AG04450 (cell line): ENCODE measurements around the gene ADGRE1. TPM values are rescaled to one million over a fixed set of nuclear protein-coding genes. Genes with fewer than 3 reads are reported as not detected.
"Not testable (repeated sequence)": the region's sequence is repeated elsewhere in the genome, so short reads cannot be mapped to it uniquely, and the experiment has no call there.

Source experiments
- CTCF ChIA-PET: fragments of 300-600, 350-600 bp; formaldehyde crosslinking; extraction: SDS; loops from one replicate; lab custom pipeline; 2022; ENCODE audit warnings: antibody characterized with exemption, inconsistent platforms; lab: Charles Lee
- POLR2A ChIA-PET: fragments of 350-600 bp; formaldehyde crosslinking; extraction: SDS; loops from one replicate; lab custom pipeline; 2021; ENCODE audit warnings: antibody characterized with exemption, inconsistent platforms; lab: Yijun Ruan, JAX
- DNase-seq: peaks from one replicate; pipeline ENCODE4 v3.0.0-alpha.2; 2011; ENCODE audit warnings: low read depth, low spot score
- H3K27ac ChIP-seq: one replicate; pipeline ENCODE4 v1.5.1; 2012; ENCODE audit warnings: low read depth, low read length, control low read depth
- H3K27me3 ChIP-seq: one replicate; pipeline ENCODE4 v1.6.0; 2012; ENCODE audit warnings: low read length; ENCODE audit not compliant: control insufficient read depth, insufficient read depth
- H3K4me3 ChIP-seq: 2 replicates; pipeline ENCODE4 v1.5.1; 2011; ENCODE audit warnings: mild to moderate bottlenecking, low read depth, low read length, control low read depth
- H3K9me3 ChIP-seq: 2 replicates; pipeline ENCODE4 v1.5.1; 2012; ENCODE audit warnings: low read length; ENCODE audit not compliant: control insufficient read depth, insufficient read depth
- CTCF ChIP-seq: IDR thresholded peaks from 2 replicates; pipeline ENCODE4 v1.5.1; 2011; ENCODE audit warnings: low read depth, low read length, control low read depth, inconsistent platforms
- polyA plus RNA-seq: library from polyadenylated mRNA; depleted of rRNA; stranded (reverse); fragments of >200 nt; gene quantifications from 2 replicates; pipeline ENCODE4 v1.2.3, GENCODE V29; 2011

The ADGRE1 gene
- polyA plus RNA-seq, 1 experiment, result not detected

- no peak overlapping the region for H3K4me3 ChIP-seq
- H3K27me3 ChIP-seq, result no peaks in the 10 kb centered on the region
- ChIA-PET CTCF (interaction anchor here (0.6 to 4.2 kb wide), 28 partner anchors 7 to 858 kb away, joined by 3 to 57 read pairs (median 5); partner anchors contain the start of genes ACSBG2 and GPR108), POLR2A (interaction anchor here (0.7 kb wide), 1 partner anchor 361 kb away, joined by 3 read pairs; no protein-coding TSS in a partner anchor)
- DNase-seq, result no peak
- H3K9me3 ChIP-seq, result no peaks in the 10 kb centered on the region
- no peak for TF ChIP-seq CTCF
- no peak overlapping the region for H3K27ac ChIP-seq
Measured at GRCh38 chr19:6864325-6864940, 22.9 kb upstream of the ADGRE1 start.

GRCh38 chr19:6865849-6866248 is 21.5 kb upstream of the ADGRE1 start:
- DNase-seq, result no peak

GRCh38 chr19:6866741-6867151 is 20.6 kb upstream of the ADGRE1 start:
- DNase-seq, result no peak
- Histone ChIP-seq H3K4me3 (no peak overlapping the region), H3K27ac (no peak overlapping the region), H3K27me3 (no peaks in the 10 kb centered on the region), H3K9me3 (no peaks in the 10 kb centered on the region)
- TF ChIP-seq CTCF, result no peak
- ChIA-PET POLR2A (no interaction called here), CTCF (no interaction called here)

More at GRCh38 chr19:6865849-6866248, 21.5 kb upstream of the ADGRE1 start:
- H3K27ac ChIP-seq, result no peak overlapping the region
- H3K9me3 ChIP-seq, result no peaks in the 10 kb centered on the region
- no peaks in the 10 kb centered on the region for H3K27me3 ChIP-seq
- TF ChIP-seq CTCF, result no peak
- ChIA-PET POLR2A (no interaction called here), CTCF (interaction anchor here (4.2 kb wide), 1 partner anchor 349 kb away, joined by 32 read pairs; no protein-coding TSS in a partner anchor)
- no peak overlapping the region for H3K4me3 ChIP-seq

- no peak for DNase-seq
- no peak for TF ChIP-seq CTCF
- Histone ChIP-seq H3K9me3 (no peaks in the 10 kb centered on the region), H3K27me3 (no peaks in the 10 kb centered on the region), H3K27ac (no peak overlapping the region), H3K4me3 (no peak overlapping the region)
- ChIA-PET POLR2A (no interaction called here), CTCF (interaction anchor here (1.3 kb wide), 1 partner anchor 352 kb away, joined by 3 read pairs; no protein-coding TSS in a partner anchor)
Measured at GRCh38 chr19:6868351-6868750, 19.0 kb upstream of the ADGRE1 start.

- DNase-seq, H3K4me3 ChIP-seq, POLR2A ChIA-PET, H3K9me3 ChIP-seq, H3K27me3 ChIP-seq, H3K27ac ChIP-seq: not testable (repeated sequence)
- CTCF ChIA-PET, result interaction anchor here (0.5 kb wide), 1 partner anchor 35 kb away, joined by 5 read pairs; no protein-coding TSS in a partner anchor
Measured at GRCh38 chr19:6869151-6869882, 18.1 kb upstream of the ADGRE1 start.
